Mesendoderm (in vitro differentiated cells): Measurements from ENCODE around the gene VAT1.

Source experiments
- DNase-seq: peaks from one replicate; pipeline ENCODE4 v3.0.0; 2013
- H2AK5ac ChIP-seq: 2 replicates; pipeline ENCODE4 v1.6.1; 2013; ENCODE audit warnings: low read length, inconsistent platforms
- H2BK120ac ChIP-seq: 2 replicates; pipeline ENCODE4 v1.6.1; 2013; ENCODE audit warnings: low read depth, mild to moderate bottlenecking, low read length, moderate library complexity, mixed read lengths
- H2BK15ac ChIP-seq: replicated peaks from 2 replicates; pipeline ENCODE4 v1.6.1; 2013; ENCODE audit warnings: low read depth, mild to moderate bottlenecking, moderate library complexity
- H2BK5ac ChIP-seq: 2 replicates; pipeline ENCODE4 v1.6.1; 2013; ENCODE audit warnings: low read length, inconsistent platforms
- H3K18ac ChIP-seq: 2 replicates; pipeline ENCODE4 v1.6.1; 2013; ENCODE audit warnings: mild to moderate bottlenecking, low read length, mixed read lengths
- H3K23ac ChIP-seq: one replicate; pipeline ENCODE4 v1.6.1; 2013; ENCODE audit warnings: low read length
- H3K27ac ChIP-seq: 2 replicates; pipeline ENCODE4 v1.5.1; 2013; ENCODE audit warnings: low read depth, mild to moderate bottlenecking, inconsistent platforms, low read length, moderate library complexity
- H3K27me3 ChIP-seq: 2 replicates; pipeline ENCODE4 v1.6.1; 2013; ENCODE audit warnings: low read length, control low read depth, mild to moderate bottlenecking, inconsistent platforms; ENCODE audit not compliant: insufficient read depth, poor library complexity
- H3K36me3 ChIP-seq: 2 replicates; pipeline ENCODE4 v1.6.1; 2013; ENCODE audit warnings: low read length, inconsistent platforms; ENCODE audit not compliant: control insufficient read depth, insufficient read depth
- H3K4ac ChIP-seq: one replicate; pipeline ENCODE4 v1.6.1; 2013; ENCODE audit warnings: low read depth, mild to moderate bottlenecking, low read length, moderate library complexity
- H3K4me1 ChIP-seq: 2 replicates; pipeline ENCODE4 v1.6.1; 2013; ENCODE audit warnings: low read depth, low read length, inconsistent platforms; ENCODE audit not compliant: control insufficient read depth
- H3K4me2 ChIP-seq: 2 replicates; pipeline ENCODE4 v1.6.1; 2013; ENCODE audit warnings: low read length
- H3K4me3 ChIP-seq: 2 replicates; pipeline ENCODE4 v1.5.1; 2013; ENCODE audit warnings: mild to moderate bottlenecking, low read length
- H3K56ac ChIP-seq: one replicate; pipeline ENCODE4 v1.6.1; 2013; ENCODE audit warnings: low read length
- H3K79me1 ChIP-seq: 2 replicates; pipeline ENCODE4 v1.6.1; 2013; ENCODE audit warnings: low read length, inconsistent platforms
- H3K79me2 ChIP-seq: 2 replicates; pipeline ENCODE4 v1.6.1; 2013; ENCODE audit warnings: mild to moderate bottlenecking, low read length; ENCODE audit not compliant: control insufficient read depth, insufficient read depth
- H3K9ac ChIP-seq: 2 replicates; pipeline ENCODE4 v1.6.1; 2013; ENCODE audit warnings: low read length, inconsistent platforms
- H4K5ac ChIP-seq: one replicate; pipeline ENCODE4 v1.6.1; 2013; ENCODE audit warnings: low read length
- H4K8ac ChIP-seq: one replicate; pipeline ENCODE4 v1.6.1; 2013; ENCODE audit warnings: low read depth, mild to moderate bottlenecking, control low read depth, low read length, moderate library complexity
- WGBS: extraction: QIAGEN DNeasy Blood & Tissue Kit; methylation state at CpG from one replicate; pipeline ENCODE4 v1.1.7; 2013; ENCODE audit warnings: low lambda C conversion rate, missing lambda C conversion rate; ENCODE audit not compliant: insufficient coverage; ENCODE audit errors: extremely low coverage; 5-methylcytosine and 5-hydroxymethylcytosine counted together

Gene VAT1

DNA sequence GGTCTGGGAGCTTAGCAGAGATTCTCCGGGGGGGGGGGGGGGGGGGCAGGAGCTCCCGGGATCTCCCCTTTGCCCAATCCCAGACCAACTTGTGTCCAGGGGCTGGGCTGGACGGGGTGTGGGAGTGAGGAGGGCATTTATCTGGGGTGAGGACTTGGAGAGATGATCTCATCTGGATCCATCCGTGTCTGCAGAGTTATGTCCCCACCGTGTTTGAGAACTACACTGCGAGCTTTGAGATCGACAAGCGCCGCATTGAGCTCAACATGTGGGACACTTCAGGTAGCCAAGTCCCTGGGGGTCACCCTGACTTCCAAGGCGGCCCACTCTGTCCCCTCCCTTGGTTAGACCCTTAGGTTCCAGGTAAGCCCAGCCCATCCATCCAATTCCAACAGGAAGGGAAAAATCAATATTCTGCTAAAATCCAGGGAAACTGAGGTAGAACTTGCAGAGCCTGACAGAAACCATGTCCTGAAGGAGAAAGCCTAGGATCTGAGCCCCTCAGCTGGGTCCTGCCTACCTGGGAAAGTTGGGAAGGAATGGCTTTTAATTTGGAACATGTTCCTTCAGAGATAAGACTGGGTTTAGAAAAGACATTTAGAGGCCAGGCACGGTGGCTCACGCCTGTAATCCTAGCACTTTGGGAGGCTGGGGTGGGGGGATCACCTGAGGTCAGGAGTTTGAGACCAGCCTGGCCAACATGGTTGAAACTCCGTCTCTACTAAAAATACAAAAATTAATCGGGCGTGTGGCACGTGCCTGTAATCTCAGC is 3.8 kb upstream of the VAT1 start:
- peak overlapping the region; percentile 74 for H3K9ac ChIP-seq
- no peaks in the 10 kb centered on the region for H3K79me1 ChIP-seq
- H3K36me3 ChIP-seq = no peaks in the 10 kb centered on the region
- H2BK5ac ChIP-seq = no peak overlapping the region
- no peak overlapping the region for H4K5ac ChIP-seq
- DNase-seq = no peak
- WGBS = no CpG with 5 or more reads among the region's 16 CpGs
- H3K56ac ChIP-seq = no peak overlapping the region
- no peak overlapping the region for H2AK5ac ChIP-seq
- no peak overlapping the region for H3K4ac ChIP-seq
- H3K27me3 ChIP-seq = no peaks in the 10 kb centered on the region
- H2BK15ac ChIP-seq = no peak overlapping the region
- H3K18ac ChIP-seq = no peak overlapping the region
- H3K27ac ChIP-seq = no peak overlapping the region
- H2BK120ac ChIP-seq = no peak overlapping the region
- no peak overlapping the region for H3K4me2 ChIP-seq
- no peak overlapping the region for H4K8ac ChIP-seq
- no peaks in the 10 kb centered on the region for H3K4me1 ChIP-seq
- H3K23ac ChIP-seq = no peak overlapping the region
- peaks cover 5% of the 10 kb centered on the region for H3K79me2 ChIP-seq
- no peak overlapping the region for H3K4me3 ChIP-seq

DNA sequence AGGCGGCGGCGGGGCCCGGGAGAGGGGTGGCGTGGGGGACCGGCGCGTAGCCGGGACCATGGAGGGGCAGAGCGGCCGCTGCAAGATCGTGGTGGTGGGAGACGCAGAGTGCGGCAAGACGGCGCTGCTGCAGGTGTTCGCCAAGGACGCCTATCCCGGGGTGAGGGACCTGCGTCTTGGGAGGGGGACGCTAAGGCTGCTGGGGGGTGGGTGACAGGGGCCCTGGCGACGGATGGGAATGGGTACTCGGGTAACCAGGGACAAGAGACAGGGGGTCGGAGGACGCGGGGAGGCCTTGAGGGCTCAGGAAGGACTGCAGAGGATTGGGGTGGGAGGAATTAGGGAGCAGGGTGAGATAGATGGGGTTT is 3.1 kb upstream of the VAT1 start:
- peak overlapping the region; percentile 77 for H3K18ac ChIP-seq
- no peak overlapping the region for H3K4ac ChIP-seq
- no peak overlapping the region for H3K23ac ChIP-seq
- peaks cover under 1% of the 10 kb centered on the region for H3K4me1 ChIP-seq
- no peak overlapping the region for H2BK5ac ChIP-seq
- no peak overlapping the region for H2AK5ac ChIP-seq
- no peak overlapping the region for H2BK120ac ChIP-seq
- peak overlapping the region; percentile 74 for H3K9ac ChIP-seq
- H3K4me2 ChIP-seq = peak overlapping the region; percentile 86
- no peak overlapping the region for H4K5ac ChIP-seq
- DNase-seq = peak; percentile 50
- H2BK15ac ChIP-seq = no peak overlapping the region
- peak overlapping the region; percentile 63 for H3K4me3 ChIP-seq
- no peak overlapping the region for H3K27ac ChIP-seq
- no CpG with 5 or more reads among the region's 27 CpGs for WGBS
- no peaks in the 10 kb centered on the region for H3K36me3 ChIP-seq
- H3K56ac ChIP-seq = peak overlapping the region; percentile 86
- peaks cover 8% of the 10 kb centered on the region for H3K79me2 ChIP-seq
- no peak overlapping the region for H4K8ac ChIP-seq
- no peaks in the 10 kb centered on the region for H3K79me1 ChIP-seq
- no peaks in the 10 kb centered on the region for H3K27me3 ChIP-seq

DNA sequence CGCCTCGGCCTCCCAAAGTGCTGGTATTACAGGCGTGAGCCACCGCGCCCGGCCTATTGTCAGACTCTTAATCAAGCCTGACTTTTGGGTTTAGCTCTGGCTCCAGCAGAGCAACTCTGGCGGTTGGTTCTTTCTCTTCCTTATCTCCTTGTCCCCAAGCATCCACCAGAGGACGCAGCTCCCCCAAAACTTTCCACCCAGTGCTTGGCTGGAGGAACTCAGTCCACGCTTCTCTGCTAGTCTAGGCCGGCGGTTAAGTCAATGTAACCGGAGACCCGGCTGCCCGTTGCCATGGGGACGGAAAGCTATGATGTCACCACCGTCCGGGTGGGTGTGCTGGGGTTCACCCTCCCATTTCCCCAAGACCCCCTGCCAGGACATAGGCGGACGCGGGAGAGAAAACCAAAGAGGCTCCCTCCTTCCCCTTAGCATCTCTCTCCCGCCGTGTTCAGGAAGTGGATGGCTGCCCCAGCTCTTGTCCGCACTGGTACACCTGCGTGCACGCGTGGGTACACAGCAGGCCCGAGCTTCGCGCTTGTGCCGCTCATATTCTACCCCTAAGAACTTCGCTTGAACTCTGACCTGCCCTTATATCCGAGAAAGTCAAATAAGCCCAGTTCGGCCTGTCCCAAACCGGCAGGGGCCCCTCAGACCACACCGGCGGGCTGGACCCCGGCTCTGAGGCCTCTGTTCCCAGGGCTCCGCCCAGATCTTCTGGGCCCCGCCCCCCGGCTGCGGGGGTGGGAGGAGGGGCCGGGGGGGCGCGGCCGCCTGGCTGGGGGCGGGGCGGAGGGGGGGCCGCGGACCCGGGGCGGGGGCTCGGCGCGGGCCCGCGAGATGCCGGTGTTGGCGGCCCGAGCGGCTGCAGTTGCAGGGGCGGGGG is 2.5 kb upstream of the VAT1 start, which contains the start of gene RND2:
Gene RND2, plus strand, starts transcription at position 825 of the 883 bp plus-strand sequence. CDS start 117 bp downstream, outside the sequence.
- H3K27me3 ChIP-seq = no peaks in the 10 kb centered on the region
- no peak within 1 kb of the TSS for H4K5ac ChIP-seq
- H2BK15ac ChIP-seq = no peak within 1 kb of the TSS
- peaks cover 6% of the 10 kb centered on the region for H3K4me1 ChIP-seq
- peaks cover 3% of the 10 kb centered on the region for H3K79me1 ChIP-seq
- H3K18ac ChIP-seq = peak within 1 kb of the TSS; percentile 77
- H2AK5ac ChIP-seq = no peak within 1 kb of the TSS
- peak within 1 kb of the TSS; percentile 86 for H3K56ac ChIP-seq
- no peaks in the 10 kb centered on the region for H3K36me3 ChIP-seq
- WGBS = no CpG with 5 or more reads among the region's 61 CpGs
- peak within 1 kb of the TSS; percentile 100 for H3K4me2 ChIP-seq
- peak within 1 kb of the TSS; percentile 77 for H3K9ac ChIP-seq
- peak; percentile 99 for DNase-seq
- H3K27ac ChIP-seq = peak within 1 kb of the TSS; percentile 10
- H3K23ac ChIP-seq = no peak within 1 kb of the TSS
- H3K79me2 ChIP-seq = peaks cover 14% of the 10 kb centered on the region
- H4K8ac ChIP-seq = no peak within 1 kb of the TSS
- H2BK120ac ChIP-seq = no peak within 1 kb of the TSS
- no peak within 1 kb of the TSS for H2BK5ac ChIP-seq
- H3K4me3 ChIP-seq = peak within 1 kb of the TSS; percentile 76
- peak within 1 kb of the TSS; percentile 8 for H3K4ac ChIP-seq

DNA sequence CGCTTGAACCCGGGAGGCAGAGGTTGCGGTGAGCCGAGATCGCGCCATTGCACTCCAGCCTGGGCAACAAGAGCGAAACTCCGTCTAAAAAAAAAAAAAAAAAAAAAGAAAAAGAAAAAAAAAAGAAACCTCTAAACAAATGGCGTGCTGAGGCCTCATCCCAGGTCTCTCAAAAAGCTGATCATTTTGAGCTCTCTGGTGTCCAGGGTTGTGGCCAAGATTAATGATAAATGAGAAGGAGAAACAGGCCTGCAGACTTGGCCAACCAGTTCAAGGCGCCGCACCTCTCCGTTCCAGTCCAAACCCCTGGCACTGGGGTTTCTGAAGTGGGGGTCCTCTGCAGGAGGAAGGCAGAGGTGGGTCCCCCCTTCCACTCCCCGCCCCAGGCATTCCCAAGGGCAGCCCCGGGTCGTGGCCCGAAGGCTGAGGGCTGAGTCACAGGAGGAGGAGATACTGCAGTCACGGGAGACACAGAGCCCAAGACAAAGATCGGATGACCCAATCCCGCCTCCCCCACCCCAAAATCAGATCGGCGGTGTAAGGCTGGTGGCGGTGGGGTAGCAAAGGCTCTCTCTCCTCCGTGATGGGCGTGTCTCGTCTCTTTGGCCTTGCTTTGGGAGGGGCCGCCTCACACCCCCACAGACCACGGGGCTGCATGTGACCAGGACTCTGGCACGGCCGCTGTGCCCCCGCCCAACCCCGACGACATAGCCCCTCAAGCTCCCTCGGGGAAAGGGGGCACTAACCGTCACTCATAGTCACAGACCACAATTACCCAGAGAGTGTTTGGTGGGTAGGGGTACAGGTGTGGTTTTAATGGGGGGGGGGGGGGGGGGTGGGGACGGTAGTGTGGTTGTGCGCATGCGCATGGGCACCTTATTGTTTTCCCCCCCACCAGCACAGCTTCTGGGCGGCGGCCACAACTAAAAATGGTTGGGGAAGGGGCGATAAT is 1.1 kb downstream of the VAT1 start:
- Histone ChIP-seq H4K8ac (no peak overlapping the region), H4K5ac (no peak overlapping the region), H3K79me1 (peaks cover 15% of the 10 kb centered on the region), H2BK15ac (no peak overlapping the region), H3K4ac (peak overlapping the region; percentile 97), H3K79me2 (peaks cover 24% of the 10 kb centered on the region), H3K23ac (peak overlapping the region; percentile 70), H3K36me3 (peaks cover 4% of the 10 kb centered on the region), H3K4me2 (peak overlapping the region; percentile 62), H3K27ac (peak overlapping the region; percentile 85), H2BK5ac (no peak overlapping the region), H3K56ac (peak overlapping the region; percentile 99), H3K4me3 (peak overlapping the region; percentile 87), H2AK5ac (no peak overlapping the region), H3K27me3 (no peaks in the 10 kb centered on the region), H3K9ac (peak overlapping the region; percentile 98), H3K18ac (peak overlapping the region; percentile 45), H2BK120ac (no peak overlapping the region), H3K4me1 (peaks cover 9% of the 10 kb centered on the region)
- DNase-seq = peak; percentile 93
- WGBS = no CpG with 5 or more reads among the region's 40 CpGs

DNA sequence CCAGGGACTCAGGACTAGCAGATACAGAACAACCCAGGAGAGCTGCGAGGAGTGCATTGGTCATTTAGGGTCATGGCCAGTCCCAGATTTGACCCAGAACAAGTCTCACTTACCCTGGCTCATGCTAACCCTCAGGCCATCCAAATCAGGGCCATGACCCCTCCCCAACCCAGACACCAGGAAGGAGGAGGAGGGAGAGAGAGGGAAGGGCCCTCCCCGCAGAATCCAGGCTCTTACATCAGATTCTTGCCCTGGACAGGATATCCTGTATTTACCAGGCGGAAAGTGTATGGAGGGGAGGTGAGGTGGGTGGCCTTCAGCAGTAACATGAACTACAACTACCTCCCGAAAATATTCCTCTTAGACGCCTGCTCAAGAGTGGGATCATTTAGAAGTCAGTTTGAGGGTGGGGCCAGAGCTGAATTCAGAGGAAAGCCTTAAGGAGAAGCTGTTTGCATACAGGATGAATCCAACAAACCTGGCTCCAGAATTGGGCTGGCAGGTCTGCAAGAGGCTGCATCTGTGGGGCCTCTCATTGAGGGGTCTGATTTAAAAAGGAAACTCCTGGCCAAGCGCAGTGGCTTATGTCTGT is 2.1 kb downstream of the VAT1 start:
- H2BK5ac ChIP-seq = peak overlapping the region; percentile 32
- H3K79me2 ChIP-seq = peaks cover 24% of the 10 kb centered on the region
- peaks cover 15% of the 10 kb centered on the region for H3K79me1 ChIP-seq
- H4K8ac ChIP-seq = no peak overlapping the region
- H4K5ac ChIP-seq = no peak overlapping the region
- H3K18ac ChIP-seq = no peak overlapping the region
- H3K9ac ChIP-seq = peak overlapping the region; percentile 72
- no peak overlapping the region for H2BK15ac ChIP-seq
- H3K4me2 ChIP-seq = peak overlapping the region; percentile 29
- H3K56ac ChIP-seq = peak overlapping the region; percentile 85
- H3K27ac ChIP-seq = no peak overlapping the region
- peak overlapping the region; percentile 74 for H2AK5ac ChIP-seq
- H3K4me3 ChIP-seq = no peak overlapping the region
- no peak overlapping the region for H2BK120ac ChIP-seq
- no peaks in the 10 kb centered on the region for H3K27me3 ChIP-seq
- H3K23ac ChIP-seq = peak overlapping the region; percentile 89
- peak overlapping the region; percentile 5 for H3K4ac ChIP-seq
- peak; percentile 81 for DNase-seq
- WGBS = no CpG with 5 or more reads among the region's 6 CpGs
- H3K4me1 ChIP-seq = peaks cover 9% of the 10 kb centered on the region
- peaks cover 4% of the 10 kb centered on the region for H3K36me3 ChIP-seq
